ENCODE data around the gene ZNF423. TPM values are rescaled to one million over a fixed set of nuclear protein-coding genes. Genes with fewer than 3 reads are reported as not detected.

Gene ZNF423
- total and polyA plus RNA-seq, 10 donors = 0.36 to 7.0 (median 3.7) TPM

- TF ChIP-seq CTCF (IDR thresholded peaks at IDR 0.05 in 8 of 11, conservative IDR thresholded peaks at IDR 0.05 in 3 of 11) (no peak), POLR2AphosphoS5 (IDR thresholded peaks at IDR 0.05) (peak in 2 of 3 donors; percentile 27 to 62), POLR2A (IDR thresholded peaks at IDR 0.05) (no peak)
- no peak overlapping the region for H3K4me3 ChIP-seq
- peak overlapping the region in 7 of 8 donors; percentile 60 to 86 (median 73) for H3K27ac ChIP-seq
- no peaks in the 10 kb centered on the region for H3K9me3 ChIP-seq
- H3K36me3 ChIP-seq = no peaks in the 10 kb centered on the region
- peaks cover 0 to 25% (median 0%) of the 10 kb centered on the region in 7 donors for H3K27me3 ChIP-seq (replicated peaks in 1 of 7)
- DNase-seq = no peak
- intact Hi-C loops (cut with DNase I; ENCODE audit: low total_unique reads) = no loop called here
- WGBS, 5 donors = 62 to 82% (median 71%) methylated on average over 10 to 11 of the region's 11 CpGs
- H3K4me1 ChIP-seq = peaks cover 11 to 66% (median 34%) of the 10 kb centered on the region in 6 donors
Measured at GRCh38 chr16:49833085-49833484, 22.8 kb downstream of the ZNF423 start.

- TF ChIP-seq POLR2AphosphoS5 (IDR thresholded peaks at IDR 0.05) (no peak), CTCF (IDR thresholded peaks at IDR 0.05 in 8 of 11, conservative IDR thresholded peaks at IDR 0.05 in 3 of 11) (no peak), POLR2A (IDR thresholded peaks at IDR 0.05) (no peak)
- Histone ChIP-seq H3K9me3 (no peaks in the 10 kb centered on the region), H3K4me1 (peaks cover 4 to 57% (median 30%) of the 10 kb centered on the region in 6 donors), H3K27me3 (replicated peaks in 1 of 7) (peaks cover 0 to 17% (median 0%) of the 10 kb centered on the region in 7 donors), H3K4me3 (no peak overlapping the region), H3K27ac (peak overlapping the region in 4 of 8 donors; percentile 66 to 86 (median 76)), H3K36me3 (no peaks in the 10 kb centered on the region)
- no peak for DNase-seq
- intact Hi-C loops (cut with DNase I; ENCODE audit: low total_unique reads) = no loop called here
- WGBS, 5 donors = 81 to 97% (median 93%) methylated on average over 7 of the region's 7 CpGs
Measured at GRCh38 chr16:49832177-49832576, 23.7 kb downstream of the ZNF423 start.

- DNase-seq = no peak
- 80 to 93% (median 86%) methylated on average over 5 of the region's 5 CpGs for WGBS, 5 donors
- Histone ChIP-seq H3K4me3 (no peak overlapping the region), H3K9me3 (no peaks in the 10 kb centered on the region), H3K27me3 (replicated peaks in 1 of 7) (peaks cover 0 to 12% (median 0%) of the 10 kb centered on the region in 7 donors), H3K36me3 (no peaks in the 10 kb centered on the region), H3K4me1 (peaks cover 3 to 50% (median 24%) of the 10 kb centered on the region in 6 donors), H3K27ac (no peak overlapping the region)
- intact Hi-C loops (cut with DNase I; ENCODE audit: low total_unique reads) = no loop called here
- TF ChIP-seq POLR2AphosphoS5 (IDR thresholded peaks at IDR 0.05) (no peak), POLR2A (IDR thresholded peaks at IDR 0.05) (no peak), CTCF (IDR thresholded peaks at IDR 0.05 in 8 of 11, conservative IDR thresholded peaks at IDR 0.05 in 3 of 11) (no peak)
Measured at GRCh38 chr16:49830873-49831272, 25.0 kb downstream of the ZNF423 start.

- no peaks in the 10 kb centered on the region for H3K9me3 ChIP-seq
- intact Hi-C loops (cut with DNase I; ENCODE audit: low total_unique reads) = no loop called here
- H3K27ac ChIP-seq = no peak overlapping the region
- TF ChIP-seq POLR2AphosphoS5 (IDR thresholded peaks at IDR 0.05) (no peak), POLR2A (IDR thresholded peaks at IDR 0.05) (no peak), CTCF (IDR thresholded peaks at IDR 0.05 in 8 of 11, conservative IDR thresholded peaks at IDR 0.05 in 3 of 11) (no peak)
- no peaks in the 10 kb centered on the region for H3K36me3 ChIP-seq
- no peak for DNase-seq
- H3K4me1 ChIP-seq = peaks cover 0 to 49% (median 15%) of the 10 kb centered on the region in 6 donors
- no peak overlapping the region for H3K4me3 ChIP-seq
- H3K27me3 ChIP-seq (replicated peaks in 1 of 7) = no peaks in the 10 kb centered on the region
- WGBS, 5 donors = 78 to 92% (median 91%) methylated on average over 11 to 15 of the region's 15 CpGs
Measured at GRCh38 chr16:49828533-49829267, 27.2 kb downstream of the ZNF423 start.
